NCI-H1048 (cell line): ENCODE results near the gene CAPN12.
"Not testable (repeated sequence)": the region's sequence is repeated elsewhere in the genome, so short reads cannot be mapped to it uniquely, and the experiment has no call there.

Experiments used
- DNase-seq: peaks from one replicate; lab custom pipeline; 2025; lab: John Stamatoyannopoulos, UW

CAPN12 gene

DNA sequence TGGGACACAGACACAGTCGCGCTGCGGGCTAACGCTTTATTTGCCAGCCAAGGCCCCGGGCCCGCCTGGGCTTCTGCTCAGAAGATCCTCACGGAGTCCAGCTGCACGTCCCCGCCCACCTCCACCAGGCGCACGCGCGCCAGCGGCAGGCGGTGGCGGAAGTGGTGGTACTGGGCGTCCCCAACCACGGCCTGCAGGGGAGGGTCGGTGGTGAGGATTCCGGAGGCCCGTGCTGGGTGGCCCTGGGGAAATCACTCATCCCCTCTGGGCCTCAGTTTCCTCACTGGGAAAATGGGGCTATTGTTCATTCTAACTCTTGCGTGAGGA, 26.6 kb upstream of the CAPN12 start:
- DNase-seq = not testable (repeated sequence)

DNA sequence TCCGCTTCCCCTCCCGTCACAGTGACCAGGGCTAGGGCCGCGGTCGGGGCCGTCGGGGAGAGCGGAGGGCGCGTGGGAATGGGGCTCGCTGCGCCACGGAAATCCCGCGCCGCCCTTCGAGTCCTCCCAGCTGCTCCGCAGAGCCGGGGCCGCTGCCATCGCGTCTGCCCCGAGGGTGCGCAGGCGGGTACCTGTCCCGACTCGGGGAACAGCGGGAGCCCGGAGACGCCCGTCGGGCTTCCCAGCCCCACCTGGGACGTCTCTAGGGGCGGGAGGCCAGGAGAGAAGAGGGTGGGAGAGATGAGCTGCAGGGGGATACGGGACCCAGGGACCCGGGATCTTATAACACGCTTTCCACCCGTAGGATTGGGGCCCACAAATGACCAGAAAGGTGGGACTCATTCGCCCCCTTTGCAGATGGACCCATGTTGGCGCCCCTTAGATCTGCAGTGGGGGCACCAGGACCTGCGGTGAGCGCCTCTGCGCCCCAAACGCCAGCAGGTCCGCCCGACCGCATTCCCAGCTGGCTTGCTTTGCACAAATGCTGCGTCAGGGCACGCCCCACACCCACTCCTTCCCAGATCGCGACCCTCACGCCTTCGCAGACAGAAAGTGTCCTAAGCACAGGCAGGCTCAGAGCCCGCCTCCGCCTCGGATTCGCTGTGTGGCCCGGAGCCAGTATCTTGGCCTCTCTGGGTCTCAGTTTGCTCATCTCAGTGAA, 26.1 kb upstream of the CAPN12 start:
- DNase-seq = not testable (repeated sequence)

DNA sequence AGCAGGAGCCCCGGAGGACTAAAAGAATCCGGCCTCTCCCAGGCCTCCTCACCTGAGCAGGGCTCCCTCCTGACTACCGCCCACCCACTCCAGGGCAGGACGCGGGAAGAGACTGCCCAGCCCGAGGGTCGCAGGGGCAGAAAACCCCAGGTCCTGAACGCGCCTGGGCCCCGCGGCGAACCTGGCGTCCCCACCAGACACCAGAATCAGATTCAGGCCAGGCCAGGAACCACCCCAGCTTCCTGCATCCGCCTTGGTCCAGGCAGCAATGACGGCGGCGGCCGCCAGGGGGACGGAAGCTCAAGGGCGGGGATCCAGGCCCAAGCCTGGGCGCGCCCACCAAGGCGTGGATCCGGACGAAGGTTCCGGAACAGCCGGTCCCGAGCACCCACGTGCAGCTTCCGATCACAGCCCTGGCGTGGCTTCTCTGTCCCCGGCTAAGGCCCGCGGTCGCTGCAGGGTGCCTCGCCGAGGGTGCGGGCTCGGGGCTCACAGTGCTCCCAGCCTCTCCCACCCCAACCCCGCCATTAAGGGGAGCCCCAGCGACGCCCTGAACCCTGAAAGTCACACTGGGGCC, 25.4 kb upstream of the CAPN12 start:
- no peak for DNase-seq

DNA sequence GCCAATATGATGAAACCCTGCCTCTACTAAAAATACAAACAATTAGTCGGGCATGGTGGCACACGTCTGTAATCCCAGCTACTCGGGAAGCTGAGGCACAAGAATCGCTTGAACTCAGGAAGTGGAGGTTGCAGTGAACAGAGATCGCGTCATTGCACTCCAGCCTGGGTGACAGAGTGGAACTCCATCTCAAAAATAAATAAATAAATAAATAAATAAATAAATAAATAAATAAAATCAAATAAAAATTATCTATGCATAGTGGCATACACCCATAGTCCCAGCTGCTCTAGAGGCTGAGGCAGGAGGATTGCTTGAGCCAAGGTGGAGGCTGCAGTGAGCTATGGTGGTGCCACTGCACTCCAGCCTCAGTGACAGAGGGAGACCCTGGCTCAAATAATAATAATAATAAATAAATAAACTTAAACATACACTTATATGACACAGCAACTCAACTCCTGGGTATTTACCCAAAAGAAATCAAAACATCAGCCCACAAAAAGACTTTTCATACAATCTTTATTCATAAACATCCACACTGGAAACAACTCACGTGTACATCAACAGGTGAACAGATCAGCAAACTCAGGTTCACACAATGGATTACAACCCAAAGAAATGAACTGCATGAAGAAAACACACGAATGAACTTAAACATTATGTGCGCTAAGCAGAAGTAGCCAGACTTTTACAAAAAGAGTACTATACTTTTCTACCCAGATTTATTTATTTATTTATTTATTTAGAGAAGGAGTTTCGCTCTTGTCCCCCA, 22.2 kb upstream of the CAPN12 start:
- no peak for DNase-seq

DNA sequence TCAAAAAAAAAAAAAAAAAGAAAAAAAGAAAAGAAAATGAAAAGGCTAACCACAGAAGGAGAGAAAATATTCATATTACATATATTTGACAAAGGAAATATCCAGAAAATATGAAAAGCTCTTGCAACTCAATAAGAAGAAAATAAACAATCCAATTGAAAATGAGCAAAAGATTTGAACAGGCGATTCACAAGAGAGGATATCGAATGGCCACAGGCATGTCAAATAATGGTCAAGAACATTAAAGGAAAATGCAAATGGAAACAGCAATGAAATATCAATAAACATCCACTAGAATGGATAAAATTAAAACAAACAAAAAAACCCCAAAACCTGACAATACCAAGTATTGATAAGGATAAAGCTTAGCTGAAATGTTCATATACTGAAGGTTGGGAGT, 20.9 kb upstream of the CAPN12 start:
- no peak for DNase-seq

DNA sequence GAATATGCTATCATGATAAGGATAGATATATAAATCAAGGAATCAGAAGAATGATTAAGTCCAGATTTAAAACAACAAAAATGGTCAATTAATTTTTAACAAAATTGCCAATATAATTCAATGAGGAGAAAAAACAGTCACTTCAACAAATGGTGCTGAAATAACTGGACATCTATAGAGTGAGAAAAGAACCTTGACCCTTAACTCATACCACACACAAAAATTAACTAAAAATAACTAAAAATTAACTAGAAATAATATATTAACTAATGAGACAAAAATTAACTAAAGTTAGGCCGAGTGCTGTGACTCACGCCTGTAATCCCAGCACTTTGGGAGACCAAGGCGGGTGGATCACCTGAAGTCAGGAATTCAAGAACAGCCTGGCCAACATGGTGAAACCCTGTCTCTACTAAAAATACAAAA, 19.5 kb upstream of the CAPN12 start:
- no peak for DNase-seq

DNA sequence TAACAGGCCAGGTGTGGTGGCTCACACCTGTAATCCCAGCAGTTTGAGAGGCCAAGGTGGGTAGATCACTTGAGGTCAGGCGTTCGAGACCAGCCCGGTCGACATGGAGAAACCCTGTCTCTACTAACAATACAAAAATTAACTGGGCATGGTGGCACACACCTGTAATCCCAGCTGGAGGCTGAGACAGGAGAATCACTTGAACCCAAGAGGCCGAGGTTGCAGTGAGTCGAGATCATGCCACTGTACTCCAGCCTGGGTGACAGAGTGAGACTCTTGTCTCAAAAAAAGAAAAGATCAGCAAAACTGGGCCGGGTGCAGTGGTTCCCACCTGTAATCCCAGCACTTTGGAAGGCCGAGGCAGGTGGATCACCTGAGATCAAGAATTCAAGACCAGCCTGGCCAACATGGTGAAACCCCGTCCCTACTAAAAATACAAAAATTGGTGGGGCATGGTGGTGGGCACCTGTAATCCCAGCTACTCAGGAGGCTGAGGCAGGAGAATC, 17.7 kb upstream of the CAPN12 start:
- not testable (repeated sequence) for DNase-seq

DNA sequence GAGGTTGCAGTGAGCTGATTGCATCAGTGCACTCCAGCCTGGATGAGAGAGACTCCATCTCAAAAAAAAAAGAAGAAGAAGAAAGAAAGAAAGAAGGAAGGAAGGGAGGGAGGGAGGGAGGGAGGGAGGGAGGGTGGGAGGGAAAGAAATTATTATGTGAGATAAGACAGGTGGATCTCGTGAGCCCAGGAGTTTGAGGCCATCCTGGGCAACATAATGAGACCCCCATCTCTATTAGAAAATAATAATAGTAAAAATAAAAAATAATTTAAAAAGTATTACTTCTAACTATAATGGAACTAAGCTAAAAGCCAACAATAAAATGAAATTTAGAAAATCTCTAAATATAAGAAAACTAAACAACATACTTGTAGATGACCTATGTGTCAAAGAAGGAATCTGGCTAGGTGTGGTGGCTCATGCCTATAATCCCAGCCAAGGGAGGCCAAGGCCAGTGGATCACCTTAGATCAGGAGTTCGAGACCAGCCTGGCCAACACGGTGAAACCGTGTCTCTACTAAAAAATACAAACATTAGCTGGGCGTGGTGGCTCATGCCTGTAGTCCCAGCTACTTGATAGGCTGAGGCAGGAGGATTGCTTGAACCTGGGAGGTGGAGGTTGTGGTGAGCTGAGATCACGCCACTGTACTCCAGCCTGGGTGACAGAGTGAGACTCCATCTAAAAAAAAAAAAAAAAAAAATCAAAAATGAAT, 16.7 kb upstream of the CAPN12 start:
- DNase-seq = not testable (repeated sequence)

DNA sequence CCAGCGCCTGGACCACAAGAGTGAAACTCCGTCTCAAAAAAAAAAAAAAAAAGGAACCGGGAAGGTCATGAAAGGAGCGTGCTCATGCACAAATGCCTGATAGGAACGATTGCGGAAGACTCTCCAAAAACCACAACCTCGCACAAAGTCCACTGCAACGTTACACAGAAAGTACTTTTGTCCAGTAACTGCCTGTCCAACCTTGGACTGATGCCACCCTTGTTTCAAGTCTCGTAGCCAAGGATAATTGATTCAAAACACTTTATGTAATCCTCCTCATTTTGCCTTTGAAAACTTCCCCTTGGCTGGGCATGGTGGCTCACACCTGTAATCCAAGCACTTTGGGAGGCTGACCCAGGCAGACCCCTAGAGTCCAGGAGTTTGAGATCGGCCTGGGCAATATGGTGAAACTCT, 15.3 kb upstream of the CAPN12 start:
- no peak for DNase-seq

DNA sequence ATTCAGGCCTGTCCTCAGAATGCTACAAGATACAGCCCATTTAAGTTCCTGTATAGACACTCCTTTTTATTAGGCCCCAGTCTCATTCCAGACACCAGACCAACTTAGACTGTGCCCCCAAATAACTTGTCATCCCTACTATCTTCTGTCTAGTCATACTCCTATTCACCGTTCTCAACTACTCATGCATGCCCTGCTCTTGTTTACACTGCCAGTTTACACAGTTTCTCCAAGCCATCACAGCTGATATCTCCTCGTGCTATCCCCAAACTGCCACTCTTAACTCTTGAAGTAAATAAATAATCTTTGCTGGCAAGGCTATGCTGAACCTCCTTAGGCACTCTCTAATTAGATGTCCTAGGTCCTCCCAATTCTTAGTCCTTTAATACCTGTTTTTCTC, 9.9 kb upstream of the CAPN12 start:
- not testable (repeated sequence) for DNase-seq

DNA sequence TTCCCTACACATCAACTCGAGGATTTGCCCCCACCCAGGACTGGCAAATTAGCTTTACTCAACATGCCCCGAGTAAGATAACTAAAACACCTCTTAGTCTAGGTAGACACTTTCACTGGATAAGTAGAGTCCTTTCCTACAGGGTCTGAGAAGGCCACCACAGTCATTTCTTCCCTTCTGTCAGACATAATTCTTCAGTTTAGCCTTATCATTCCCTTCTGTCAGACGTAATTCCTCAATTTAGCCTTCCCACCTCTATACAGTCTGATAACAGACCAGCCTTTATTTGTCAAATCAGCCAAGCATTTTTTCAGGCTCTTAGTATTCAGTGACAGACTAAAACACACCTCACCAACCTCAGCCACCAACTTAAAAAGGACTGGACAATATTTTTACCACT, 9.5 kb upstream of the CAPN12 start:
- not testable (repeated sequence) for DNase-seq

DNA sequence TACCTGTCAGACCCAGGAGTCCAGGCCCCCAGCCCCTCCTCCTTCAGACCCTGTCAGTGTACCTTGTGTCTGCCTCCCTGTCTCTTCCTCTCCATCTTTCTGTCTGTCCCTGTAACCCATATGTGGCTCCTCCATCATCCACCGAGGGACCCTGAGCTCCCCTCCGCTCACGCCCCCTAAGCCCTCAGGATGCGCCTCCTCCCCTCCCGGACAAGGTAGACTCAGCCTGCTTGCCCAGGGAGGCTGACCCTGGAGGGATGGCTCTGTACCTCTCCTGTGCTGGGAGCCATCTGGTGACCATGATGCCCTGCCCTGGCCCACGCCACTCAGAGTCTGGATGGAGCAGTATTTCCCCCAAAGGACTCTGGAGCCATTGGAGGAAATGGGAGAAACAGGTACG, 1.0 kb upstream of the CAPN12 start:
- DNase-seq = no peak

DNA sequence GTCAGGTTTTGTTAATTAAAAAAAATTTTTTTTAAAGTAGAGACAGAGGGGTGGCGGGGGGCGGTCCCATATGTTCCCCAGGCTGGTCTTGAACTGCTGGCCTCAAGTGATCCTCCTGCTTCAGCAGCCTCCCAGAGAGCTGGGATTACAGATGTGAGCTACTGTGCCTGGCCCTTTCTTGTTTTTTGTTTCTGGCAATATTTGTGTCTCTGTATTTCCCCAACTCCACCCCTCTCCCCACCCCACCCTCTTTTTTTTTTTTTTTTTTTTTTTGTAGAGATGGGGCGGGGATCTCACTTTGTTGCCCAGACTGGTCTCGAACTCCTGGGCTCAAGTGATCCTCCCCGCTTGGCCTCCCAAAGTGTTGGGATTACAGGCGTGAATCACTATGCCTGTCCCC, 600 bp upstream of the CAPN12 start:
- DNase-seq = no peak

DNA sequence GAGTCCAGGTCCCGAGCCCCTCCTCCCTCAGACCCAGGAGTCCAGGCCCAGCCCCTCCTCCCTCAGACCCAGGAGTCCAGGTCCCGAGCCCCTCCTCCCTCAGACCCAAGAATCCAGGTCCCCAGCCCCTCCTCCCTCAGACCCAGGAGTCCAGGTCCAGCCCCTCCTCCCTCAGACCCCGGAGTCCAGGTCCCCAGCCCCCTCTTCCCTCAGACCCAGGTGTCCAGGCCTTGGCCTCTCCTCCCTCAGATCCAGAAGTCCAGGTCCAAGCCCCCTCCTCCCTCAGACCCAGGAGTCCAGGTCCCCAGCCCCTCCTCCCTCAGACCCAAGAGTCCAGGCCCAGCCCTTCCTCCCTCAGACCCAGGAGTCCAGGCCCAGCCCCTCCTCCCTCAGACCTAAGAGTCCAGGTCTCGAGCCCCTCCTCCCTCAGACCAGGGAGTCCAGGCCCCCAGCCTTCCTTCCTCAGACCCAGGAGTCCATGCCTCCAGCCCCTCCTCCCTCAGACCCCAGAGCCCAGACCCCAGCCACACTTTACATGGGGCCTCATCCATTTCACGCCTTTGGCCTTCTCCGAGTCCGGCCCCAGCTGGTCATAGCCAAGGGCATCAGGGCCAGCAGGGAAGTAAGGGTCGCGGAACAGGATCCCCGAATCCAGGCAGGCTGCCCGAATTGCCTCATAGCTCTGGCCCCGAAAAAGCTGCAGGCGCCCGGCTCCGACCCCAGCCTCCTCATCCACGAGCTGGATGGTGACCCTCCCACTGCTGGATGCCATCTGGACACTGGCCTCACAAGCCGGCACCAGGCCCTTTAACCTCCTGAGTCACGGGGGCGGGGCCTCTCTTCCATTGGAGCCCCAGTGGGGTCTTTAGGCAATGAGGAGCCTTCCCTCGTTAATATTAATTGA, 628 bp downstream of the CAPN12 start:
- DNase-seq = no peak

DNA sequence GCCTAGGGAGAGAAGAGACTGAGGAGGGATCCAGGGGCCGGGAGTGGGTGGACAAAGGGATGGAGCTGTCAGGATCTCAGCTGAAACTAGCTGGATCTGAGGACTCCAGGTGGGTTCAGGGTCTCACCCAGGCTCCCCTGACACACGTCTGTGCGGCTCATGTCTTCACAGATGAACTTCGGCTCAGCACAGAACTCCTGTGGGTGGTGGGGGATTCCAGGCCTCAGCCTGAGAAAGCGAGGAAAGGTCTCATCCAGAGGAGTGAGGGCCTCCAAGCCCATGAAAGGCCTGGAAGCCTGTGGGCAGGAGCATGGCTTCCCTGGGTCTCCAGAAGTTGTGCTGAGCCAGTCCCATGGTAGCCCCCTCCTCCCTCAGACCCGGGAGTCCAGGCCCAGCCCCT, 1.4 kb downstream of the CAPN12 start:
- no peak for DNase-seq

DNA sequence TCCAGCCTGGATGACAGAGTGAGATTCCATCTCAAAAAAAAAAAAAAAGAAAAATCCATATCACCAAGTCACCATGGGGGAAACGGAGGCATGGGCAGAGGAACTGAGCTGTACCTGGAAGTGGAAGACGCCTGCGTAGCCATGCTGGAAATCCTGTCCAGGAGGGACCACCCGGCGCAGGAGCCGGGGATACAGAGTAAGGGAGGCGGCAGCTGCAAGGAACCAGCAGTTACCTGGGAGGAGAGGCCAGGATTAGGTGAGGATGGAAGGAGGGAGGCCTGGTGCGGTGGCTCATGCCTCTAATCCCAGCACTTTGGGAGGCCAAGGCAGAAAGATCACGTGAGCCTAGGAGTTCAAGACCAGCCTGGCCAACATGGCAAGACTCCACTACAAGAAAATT, 2.0 kb downstream of the CAPN12 start:
- DNase-seq = no peak

DNA sequence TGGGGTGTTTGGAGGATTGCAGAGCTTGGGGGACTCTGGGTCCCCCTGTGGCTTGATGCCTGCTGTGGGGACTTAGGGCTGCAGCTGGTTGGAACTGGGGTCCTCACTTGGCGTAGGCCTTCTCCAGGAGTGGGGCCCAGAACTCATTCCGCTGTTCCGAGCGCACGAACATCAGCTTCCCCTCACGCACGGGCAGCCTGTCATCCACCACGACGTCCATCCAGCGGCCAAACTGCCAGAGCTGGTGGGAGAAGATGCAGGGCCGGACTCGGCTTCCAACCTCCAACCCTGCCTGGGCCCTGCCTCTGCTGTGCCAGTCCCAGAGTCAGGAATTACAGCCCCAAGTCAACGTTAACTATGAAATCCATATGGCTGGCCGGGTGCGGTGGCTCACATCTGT, 2.6 kb downstream of the CAPN12 start:
- no peak for DNase-seq

DNA sequence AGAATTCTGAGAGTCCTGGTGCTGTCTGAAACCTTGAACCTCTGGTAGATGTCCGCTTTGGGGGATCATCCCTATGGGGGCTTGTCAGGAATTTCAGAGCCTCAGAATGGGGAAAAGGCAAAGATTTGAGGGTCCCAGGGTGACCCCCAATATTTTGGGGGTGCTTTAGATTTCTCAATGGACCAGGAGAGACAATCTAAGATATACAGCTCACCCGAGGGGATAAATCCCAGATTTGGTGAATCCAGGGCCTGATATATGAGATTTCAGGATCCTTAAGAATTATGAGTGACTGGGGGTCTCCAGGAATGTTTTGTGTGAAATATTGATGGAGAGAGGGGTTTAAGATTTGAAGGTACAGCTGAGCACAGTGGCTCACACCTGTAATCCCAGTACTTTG, 3.3 kb downstream of the CAPN12 start:
- DNase-seq = no peak

DNA sequence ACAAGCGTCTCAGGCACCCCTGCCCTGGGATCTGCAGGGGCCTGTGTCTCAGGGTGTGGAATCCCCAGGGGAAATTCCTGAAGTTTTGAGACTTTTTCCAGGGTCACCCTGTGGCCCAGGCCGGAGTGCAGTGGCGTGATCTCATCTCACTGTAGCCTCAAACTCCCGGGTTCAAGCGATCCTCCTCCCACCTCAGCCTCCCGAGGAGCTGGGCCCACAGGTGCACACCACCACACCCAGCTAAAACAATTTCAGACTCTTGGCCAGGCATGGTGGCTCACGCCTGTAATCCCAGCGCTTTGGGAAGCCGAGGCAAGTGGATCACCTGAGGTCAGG, 4.0 kb downstream of the CAPN12 start:
- DNase-seq = no peak

DNA sequence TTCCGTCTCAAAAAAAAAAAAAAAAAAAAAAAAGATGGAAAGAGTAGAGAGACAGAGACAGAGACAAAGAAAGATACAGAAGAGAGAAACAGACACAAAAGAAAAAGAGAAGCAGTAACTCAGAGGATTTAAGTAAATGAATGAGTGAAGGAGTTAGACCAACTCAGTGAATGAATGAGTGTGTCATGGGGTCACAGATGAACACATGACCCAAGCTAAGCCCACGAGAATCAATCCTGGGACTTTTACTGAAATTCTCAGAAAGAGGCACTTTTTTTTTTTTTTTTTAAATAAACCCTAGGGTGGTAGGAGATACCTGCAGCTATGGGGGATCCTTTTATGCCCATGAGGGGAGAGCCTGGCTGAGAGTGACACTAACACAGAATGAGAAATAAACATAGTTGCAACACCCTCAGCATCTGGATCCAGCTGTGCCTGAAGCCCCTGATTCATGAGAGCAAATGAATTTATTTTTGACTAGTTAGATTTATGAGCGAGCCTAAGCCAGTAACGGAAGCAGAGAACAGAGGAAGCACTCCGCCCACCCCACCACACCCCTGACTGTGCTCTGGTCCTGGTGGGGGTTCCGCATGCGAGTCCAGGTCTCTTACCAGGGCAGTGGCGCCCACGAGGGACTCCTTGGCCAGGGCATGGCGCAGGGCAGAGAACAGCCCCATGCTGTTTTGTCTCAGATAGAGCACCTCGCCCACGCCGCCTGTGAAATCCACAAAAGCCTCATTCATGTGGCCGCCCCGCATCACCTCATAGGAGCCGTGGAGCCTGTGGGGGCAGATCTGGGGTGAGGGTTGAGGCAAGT, 4.6 kb downstream of the CAPN12 start:
- DNase-seq = no peak
